HG03064 (cell line): Measurements from ENCODE around the gene WDFY4.
A peak's percentile ranks its signal among the peaks of the same experiment; 100 is the strongest.
"Not testable (repeated sequence)": the region's sequence is repeated elsewhere in the genome, so short reads cannot be mapped to it uniquely, and the experiment has no call there.

Experiments
- ATAC-seq: cut with Tn5 transposase; IDR thresholded peaks from one replicate; pipeline ENCODE4 v1.9.1; 2021; ENCODE audit warnings: low read depth; ENCODE audit not compliant: unreplicated experiment

WDFY4 gene, protein sequence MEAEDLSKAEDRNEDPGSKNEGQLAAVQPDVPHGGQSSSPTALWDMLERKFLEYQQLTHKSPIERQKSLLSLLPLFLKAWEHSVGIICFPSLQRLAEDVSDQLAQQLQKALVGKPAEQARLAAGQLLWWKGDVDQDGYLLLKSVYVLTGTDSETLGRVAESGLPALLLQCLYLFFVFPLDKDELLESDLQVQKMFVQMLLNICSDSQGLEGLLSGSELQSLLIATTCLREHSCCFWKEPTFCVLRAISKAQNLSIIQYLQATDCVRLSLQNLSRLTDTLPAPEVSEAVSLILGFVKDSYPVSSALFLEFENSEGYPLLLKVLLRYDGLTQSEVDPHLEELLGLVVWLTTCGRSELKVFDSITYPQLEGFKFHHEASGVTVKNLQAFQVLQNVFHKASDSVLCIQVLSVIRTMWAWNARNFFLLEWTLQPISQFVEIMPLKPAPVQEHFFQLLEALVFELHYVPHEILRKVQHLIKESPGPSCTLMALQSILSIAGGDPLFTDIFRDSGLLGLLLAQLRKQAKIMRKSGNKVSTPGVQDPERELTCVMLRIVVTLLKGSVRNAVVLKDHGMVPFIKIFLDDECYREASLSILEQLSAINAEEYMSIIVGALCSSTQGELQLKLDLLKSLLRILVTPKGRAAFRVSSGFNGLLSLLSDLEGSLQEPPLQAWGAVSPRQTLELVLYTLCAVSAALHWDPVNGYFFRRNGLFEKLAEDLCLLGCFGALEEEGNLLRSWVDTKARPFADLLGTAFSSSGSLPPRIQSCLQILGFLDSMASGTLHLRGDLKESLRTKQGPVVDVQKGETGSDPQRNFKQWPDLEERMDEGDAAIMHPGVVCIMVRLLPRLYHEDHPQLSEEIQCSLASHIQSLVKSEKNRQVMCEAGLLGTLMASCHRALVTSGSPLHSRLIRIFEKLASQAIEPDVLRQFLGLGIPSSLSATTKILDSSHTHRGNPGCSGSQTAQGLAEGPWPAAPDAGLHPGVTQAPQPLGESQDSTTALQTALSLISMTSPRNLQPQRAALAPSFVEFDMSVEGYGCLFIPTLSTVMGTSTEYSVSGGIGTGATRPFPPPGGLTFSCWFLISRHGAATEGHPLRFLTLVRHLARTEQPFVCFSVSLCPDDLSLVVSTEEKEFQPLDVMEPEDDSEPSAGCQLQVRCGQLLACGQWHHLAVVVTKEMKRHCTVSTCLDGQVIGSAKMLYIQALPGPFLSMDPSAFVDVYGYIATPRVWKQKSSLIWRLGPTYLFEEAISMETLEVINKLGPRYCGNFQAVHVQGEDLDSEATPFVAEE (N-terminal part only)

DNA sequence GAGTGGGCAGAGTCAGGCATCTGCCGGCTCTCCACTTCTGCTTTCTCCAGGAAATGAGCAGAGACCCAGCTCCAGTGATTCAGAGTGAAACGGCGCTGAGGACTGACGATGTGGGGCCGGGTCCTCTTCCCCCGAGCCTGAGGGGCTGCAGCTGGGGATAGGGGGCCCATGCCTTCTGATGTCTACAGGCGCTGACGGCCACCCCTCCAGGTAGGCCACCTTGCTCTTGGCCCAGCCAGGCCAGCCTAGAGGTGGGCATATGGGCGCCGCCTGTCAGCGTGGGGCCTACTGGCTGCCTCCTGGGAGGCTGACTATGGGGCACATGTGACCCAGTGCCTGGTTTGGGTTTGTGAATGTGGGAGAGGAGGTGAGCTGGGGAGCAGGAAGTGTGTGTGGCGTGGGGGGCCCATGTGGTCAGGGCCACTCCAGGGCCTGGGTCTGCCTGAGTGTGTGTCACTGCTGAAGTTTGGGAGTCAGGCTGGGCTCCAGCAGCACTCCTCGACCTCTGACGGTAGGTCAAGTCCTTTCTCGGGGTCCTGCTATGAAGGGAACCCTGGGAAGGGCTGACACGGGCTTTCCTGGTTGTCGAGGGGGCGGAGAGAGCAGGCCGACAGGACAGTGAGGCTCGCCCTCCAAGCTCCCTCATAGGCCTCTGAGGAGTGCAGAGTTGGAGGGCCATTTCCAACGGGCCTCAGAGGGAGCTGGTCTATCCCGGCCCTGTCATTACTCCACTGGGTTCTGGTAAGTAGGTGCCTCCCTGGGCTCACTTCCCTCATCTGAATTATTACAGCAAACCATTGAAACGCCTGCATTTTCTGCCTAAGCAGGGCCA is at the start of gene WDFY4:
WDFY4 (plus strand) TSS at position 82 of the 832 bp plus-strand sequence. CDS start 24,860 bp downstream, outside the sequence.
- ATAC-seq, result peak; percentile 47

GRCh38 chr10:48634984-48635557 is 49.6 kb upstream of the WDFY4 start:
- ATAC-seq, result no peak

- ATAC-seq, result no peak
Measured at GRCh38 chr10:48636231-48636630, 48.4 kb upstream of the WDFY4 start.

- no peak for ATAC-seq
Measured at GRCh38 chr10:48636901-48637300, 47.8 kb upstream of the WDFY4 start.

- ATAC-seq, result no peak
Measured at GRCh38 chr10:48638158-48638557, 46.5 kb upstream of the WDFY4 start.

DNA sequence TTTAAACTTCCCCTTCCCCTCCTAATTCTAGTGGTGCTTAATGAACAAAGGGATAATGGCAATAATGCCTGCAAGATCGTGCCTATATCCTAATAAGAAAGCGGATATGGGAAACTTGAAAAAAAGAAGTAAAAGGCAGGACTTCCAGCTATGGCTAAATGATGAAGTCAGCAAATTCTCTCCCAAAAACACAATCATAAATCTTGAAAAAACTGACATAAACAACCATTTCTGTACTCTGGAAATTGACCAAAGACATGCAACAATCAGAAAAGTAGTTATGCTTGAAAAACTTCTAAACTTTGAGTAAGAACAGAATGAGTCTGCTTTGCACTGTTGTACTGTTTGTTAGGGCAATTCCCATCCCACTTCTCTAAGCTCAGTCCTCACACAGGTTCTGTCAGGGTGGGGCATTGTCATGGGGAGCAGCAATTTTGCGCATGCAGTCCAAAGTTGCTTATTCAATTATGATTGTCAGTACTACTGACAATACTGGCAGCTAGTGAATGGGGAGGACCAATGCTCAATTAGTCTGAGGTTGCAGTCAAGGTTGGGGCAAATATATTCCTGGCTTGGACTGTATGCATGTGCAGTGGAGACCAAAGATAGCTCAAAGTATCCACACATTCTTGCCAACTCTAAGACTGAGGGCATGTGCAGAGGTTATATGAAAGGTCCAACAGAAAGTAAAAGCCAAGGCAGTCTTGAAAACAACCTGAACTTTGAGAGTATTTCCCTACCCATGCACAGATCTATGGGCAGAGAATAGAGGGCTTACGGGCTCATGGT is 45.7 kb upstream of the WDFY4 start:
- ATAC-seq, result no peak

- no peak for ATAC-seq
Measured at GRCh38 chr10:48639632-48640031, 45.0 kb upstream of the WDFY4 start.

DNA sequence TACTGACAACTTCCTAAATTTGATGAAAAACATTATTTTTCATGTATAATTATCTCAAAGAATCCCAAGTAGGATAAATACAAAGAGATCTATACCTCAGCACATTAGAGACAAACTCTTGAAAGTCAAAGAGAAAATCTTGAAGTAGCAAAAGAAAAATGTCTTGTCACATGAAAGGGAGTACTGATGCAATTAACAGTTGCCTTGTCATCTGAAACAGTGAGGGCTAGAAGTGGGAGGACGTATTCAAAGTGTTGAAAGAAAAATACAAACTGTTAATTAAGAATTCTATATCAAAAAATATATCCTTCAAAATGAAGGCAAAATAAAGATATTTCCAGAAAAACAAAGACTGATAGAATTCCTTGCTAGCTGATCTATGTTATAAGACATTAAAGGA is 44.3 kb upstream of the WDFY4 start:
- ATAC-seq, result no peak

DNA sequence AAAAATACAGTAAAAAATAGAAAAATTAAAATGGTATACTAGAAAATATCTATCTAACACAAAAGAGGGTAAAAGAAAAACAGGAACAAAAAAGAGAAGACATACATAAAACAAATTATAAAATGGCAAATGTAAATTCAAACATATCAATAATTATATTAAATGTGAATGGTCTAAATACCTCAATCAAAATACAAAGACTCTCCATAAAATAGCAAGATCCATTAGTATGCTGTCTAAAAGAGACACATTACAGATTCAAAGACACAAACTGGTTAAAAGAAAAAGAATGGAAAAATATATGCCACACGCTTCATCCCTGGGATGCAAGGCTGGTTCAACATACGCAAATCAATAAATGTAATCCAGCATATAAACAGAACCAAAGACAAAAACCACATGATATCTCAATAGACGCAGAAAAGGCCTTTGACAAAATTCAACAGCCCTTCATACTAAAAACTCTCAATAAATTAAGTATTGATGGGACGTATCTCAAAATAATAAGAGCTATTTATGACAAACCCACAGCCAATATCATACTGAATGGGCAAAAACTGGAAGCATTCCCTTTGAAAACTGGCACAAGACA is 43.5 kb upstream of the WDFY4 start:
- ATAC-seq, result not testable (repeated sequence)

- ATAC-seq, result no peak
Measured at GRCh38 chr10:48645600-48645999, 39.1 kb upstream of the WDFY4 start.

- ATAC-seq, result not testable (repeated sequence)
Measured at GRCh38 chr10:48647073-48647472, 37.6 kb upstream of the WDFY4 start.

- ATAC-seq, result no peak
Measured at GRCh38 chr10:48648172-48648942, 36.3 kb upstream of the WDFY4 start.

- no peak for ATAC-seq
Measured at GRCh38 chr10:48649349-48649944, 35.2 kb upstream of the WDFY4 start.

GRCh38 chr10:48651293-48651692 is 33.4 kb upstream of the WDFY4 start:
- no peak for ATAC-seq

DNA sequence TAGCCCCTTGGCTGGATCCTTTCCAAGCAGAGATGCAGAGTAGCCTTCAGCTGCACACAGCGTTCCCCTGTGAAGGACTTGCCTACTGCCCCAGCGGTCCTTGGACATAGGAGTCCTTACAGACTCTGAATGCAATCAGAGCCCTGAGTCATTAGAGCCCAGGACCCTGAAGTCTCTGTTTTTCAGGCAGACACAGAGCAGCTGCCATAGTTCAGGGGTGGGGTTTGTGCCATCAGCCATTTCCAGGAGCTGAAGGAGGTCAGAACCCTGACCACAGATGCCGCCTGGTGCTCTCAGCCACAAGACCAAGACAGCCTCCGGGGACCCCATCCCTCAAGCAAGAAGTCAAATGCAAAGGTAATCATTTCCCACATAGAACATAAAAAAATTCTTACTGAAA is 32.8 kb upstream of the WDFY4 start:
- no peak for ATAC-seq

DNA sequence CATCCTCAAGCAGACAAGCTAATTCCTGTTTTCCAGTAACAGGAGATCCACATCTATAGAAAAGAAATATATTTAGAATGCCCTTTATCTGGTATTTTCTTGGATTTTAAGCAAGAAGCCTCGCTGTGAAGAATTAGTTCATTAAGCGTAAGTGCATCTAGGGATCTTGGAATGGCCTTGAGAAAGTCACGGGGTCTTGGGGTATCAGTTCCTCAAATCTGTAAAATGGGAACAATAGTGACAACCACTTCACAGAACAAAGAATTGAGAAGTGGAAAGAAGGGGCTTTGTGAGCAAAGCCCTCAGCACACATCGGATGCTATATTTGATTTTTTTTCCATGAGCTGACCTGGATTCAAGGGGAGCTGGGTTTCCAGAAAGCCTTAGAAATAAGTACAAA is 32.3 kb upstream of the WDFY4 start:
- no peak for ATAC-seq

- no peak for ATAC-seq
Measured at GRCh38 chr10:48653347-48653746, 31.3 kb upstream of the WDFY4 start.
